NCI-H2196 treated with DMSO at 0.1 percent for 48 hours (cell line): ENCODE results near the gene RPAP3.

Source experiments
- DNase-seq: peaks from one replicate; lab custom pipeline; 2025; ENCODE audit not compliant: unreplicated experiment; lab: John Stamatoyannopoulos, UW

The RPAP3 gene

GRCh38 chr12:47722136-47722834 lies 16.5 kb upstream of the RPAP3 start:
- no peak for DNase-seq

- no peak for DNase-seq
These were observed 15.7 kb upstream of the RPAP3 start for GRCh38 chr12:47721431-47721973.

GRCh38 chr12:47718531-47718930 lies 12.7 kb upstream of the RPAP3 start:
- DNase-seq: no peak

- DNase-seq: peak; percentile 74
These were observed 11.8 kb upstream of the RPAP3 start for GRCh38 chr12:47717443-47718193.

GRCh38 chr12:47717046-47717442 lies 11.2 kb upstream of the RPAP3 start:
- no peak for DNase-seq

- DNase-seq: no peak
These were observed 10.2 kb upstream of the RPAP3 start for GRCh38 chr12:47715877-47716548.

- DNase-seq: peak; percentile 50
These were observed 9.6 kb upstream of the RPAP3 start for GRCh38 chr12:47715393-47715876.

GRCh38 chr12:47714826-47715386 lies 9.1 kb upstream of the RPAP3 start:
- no peak for DNase-seq

- no peak for DNase-seq
These were observed 6.3 kb upstream of the RPAP3 start for GRCh38 chr12:47712171-47712570.

- no peak for DNase-seq
These were observed 5.6 kb upstream of the RPAP3 start for GRCh38 chr12:47711448-47711847.

- DNase-seq: no peak
These were observed 4.4 kb upstream of the RPAP3 start for GRCh38 chr12:47710278-47710677.

GRCh38 chr12:47709671-47710070 lies 3.8 kb upstream of the RPAP3 start:
- DNase-seq: no peak

- no peak for DNase-seq
These were observed 3.4 kb upstream of the RPAP3 start for GRCh38 chr12:47709237-47709636.

GRCh38 chr12:47707905-47708543 lies 2.2 kb upstream of the RPAP3 start:
- no peak for DNase-seq

GRCh38 chr12:47707355-47707754 lies 1.5 kb upstream of the RPAP3 start:
- no peak for DNase-seq

GRCh38 chr12:47705229-47705565 lies 633 bp downstream of the RPAP3 start:
- DNase-seq: no peak

GRCh38 chr12:47704719-47705118 lies 1.1 kb downstream of the RPAP3 start:
- no peak for DNase-seq

GRCh38 chr12:47700263-47700662 lies 5.6 kb downstream of the RPAP3 start:
- DNase-seq: no peak

GRCh38 chr12:47698631-47699030 lies 7.2 kb downstream of the RPAP3 start:
- no peak for DNase-seq

GRCh38 chr12:47698055-47698454 lies 7.8 kb downstream of the RPAP3 start:
- no peak for DNase-seq

GRCh38 chr12:47689215-47689614 lies 16.6 kb downstream of the RPAP3 start:
- DNase-seq: no peak
